GM20431 (cell line): ENCODE results near the gene ABCC3.
"Not testable (repeated sequence)": the region's sequence is repeated elsewhere in the genome, so short reads cannot be mapped to it uniquely, and the experiment has no call there.

Experiments
- in situ Hi-C: fragments of 300-500 bp; cut with MseI, MboI; formaldehyde crosslinking; loops from one replicate; pipeline ENCODE4 v1.15.0; 2020; ENCODE audit warnings: low sequenced_read_pairs; ENCODE audit not compliant: unreplicated experiment

Gene ABCC3

GRCh38 chr17:50680126-50680525 is 45.4 kb downstream of the ABCC3 start:
- in situ Hi-C loops: no loop called here

DNA sequence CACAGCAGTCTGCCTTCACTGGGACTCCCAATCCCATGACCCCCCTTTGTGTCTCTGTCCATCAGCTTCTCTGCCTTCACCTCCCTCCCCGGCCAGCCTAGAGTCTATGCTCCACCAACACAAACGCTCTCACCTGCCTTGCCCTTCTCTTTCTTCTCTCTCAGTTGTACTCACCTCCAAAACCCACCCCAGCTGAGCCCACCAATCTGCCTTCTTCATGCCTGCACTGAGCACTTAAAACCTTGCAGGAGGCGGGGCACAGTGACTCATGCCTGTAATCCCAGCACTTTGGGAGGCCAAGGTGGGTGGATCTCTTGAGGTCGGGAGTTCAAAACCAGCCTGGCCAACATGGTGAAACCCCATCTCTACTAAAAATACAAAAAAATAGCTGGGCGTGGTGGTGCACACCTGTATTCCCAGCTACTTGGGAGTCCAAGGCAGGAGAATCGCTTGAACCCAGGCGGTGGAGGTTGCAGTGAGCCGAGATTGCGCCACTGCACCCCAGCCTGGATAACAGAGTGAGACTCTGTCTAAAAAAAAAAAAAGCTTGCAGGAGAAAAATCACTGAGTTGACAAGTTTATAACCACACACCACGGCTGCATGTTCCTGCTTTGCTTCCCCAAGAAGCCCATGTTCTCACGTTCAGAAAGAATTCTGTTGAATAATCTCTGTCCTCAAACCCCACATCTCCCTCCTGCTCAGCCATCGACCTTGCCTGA is 46.0 kb downstream of the ABCC3 start:
- in situ Hi-C loops: not testable (repeated sequence)

GRCh38 chr17:50681263-50682200 is 46.9 kb downstream of the ABCC3 start:
- in situ Hi-C loops: no loop called here

DNA sequence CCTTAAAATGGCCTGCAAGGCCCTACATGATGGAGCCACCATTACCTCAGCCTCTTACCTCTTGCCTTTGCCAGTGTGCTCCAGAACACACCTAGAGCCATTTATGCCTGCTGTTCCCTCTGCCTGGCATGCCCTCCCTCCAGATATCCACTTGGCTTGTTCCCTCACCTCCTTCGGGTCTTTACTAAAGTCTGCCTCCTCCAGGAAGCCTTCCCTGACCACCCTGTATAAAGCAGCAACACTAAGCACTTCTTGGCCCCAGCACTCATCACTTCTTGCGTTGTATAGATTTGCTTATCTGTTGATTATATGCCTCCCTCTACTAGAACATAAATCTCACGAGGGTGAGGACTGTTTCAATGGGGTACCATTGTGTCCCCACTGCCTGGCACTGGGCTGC is 47.8 kb downstream of the ABCC3 start:
- in situ Hi-C loops: no loop called here

DNA sequence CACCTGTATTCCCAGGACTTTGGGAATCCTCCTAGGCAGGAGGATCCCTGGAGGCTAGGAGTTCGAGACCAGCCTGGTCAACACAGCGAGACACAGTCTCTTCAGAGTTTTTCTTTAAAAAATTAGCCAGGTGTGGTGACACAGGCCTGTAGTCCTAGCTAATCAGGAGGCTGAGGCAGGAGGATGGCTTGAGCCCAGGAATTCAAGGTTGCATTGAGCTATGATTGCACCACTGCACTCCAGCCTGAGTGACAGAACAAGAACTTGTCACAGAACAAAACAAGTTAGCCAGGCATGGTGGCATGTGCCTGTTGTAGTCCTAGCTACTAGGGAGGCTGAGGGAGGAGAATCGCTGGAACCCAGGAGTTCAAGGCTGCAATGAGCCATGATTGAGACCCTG is 48.3 kb downstream of the ABCC3 start:
- in situ Hi-C loops: no loop called here

- in situ Hi-C loops: no loop called here
Measured at GRCh38 chr17:50683434-50684287, 49.0 kb downstream of the ABCC3 start.

- in situ Hi-C loops: no loop called here
Measured at GRCh38 chr17:50684288-50684611, 49.6 kb downstream of the ABCC3 start.

- in situ Hi-C loops: no loop called here
Measured at GRCh38 chr17:50684612-50685333, 50.1 kb downstream of the ABCC3 start.

DNA sequence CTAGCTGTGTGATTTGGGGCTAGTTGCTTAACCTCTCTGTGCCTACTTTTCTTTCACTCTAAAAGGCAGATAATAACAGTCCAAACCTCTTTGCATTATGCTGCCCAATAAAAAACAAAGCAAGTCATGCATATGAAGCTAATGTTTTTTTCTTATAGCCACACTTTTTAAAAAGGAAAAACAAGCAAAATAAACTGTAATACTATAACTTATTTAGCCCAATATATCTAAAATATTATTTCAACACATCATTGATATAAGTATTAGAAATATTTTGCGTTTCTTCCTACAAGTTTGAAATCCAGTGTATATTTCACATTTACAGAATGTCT is 50.6 kb downstream of the ABCC3 start:
- in situ Hi-C loops: no loop called here

DNA sequence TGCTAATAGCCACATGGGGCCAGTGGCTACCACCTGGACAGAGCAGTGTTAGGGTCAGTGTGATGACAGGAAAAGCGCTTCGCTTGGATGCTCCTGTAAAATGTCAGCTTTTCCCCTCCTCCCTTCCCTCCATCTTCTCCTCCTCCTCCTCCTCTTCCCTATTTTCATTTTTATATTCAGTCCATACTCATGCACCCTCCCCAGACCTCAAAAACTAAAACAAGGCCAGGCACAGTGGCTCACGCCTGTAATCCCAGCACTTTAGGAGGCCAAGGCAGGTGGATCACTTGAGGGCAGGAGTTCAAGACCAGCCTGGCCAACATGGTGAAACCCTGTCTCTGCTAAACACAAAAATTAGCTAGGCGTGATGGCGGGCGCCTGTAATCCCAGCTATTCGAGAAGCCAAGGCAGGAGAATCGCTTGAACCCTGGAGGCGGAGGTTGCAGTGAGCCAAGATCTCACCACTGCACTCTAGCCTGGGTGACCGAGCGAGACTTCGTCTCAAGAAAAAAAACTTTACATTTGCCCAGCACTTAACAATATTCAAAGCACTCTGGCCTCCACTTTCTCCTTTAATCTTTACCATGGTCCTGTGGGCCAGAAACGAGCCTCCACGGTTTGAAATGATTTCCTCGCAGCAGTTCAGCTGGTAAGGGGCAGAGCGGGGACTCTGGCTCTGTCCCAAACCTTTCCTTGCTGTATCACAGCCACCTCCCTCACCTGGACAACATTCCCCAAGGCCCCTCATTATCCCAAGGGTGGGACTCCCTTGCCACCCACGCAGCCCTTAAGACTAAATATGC is 51.2 kb downstream of the ABCC3 start:
- in situ Hi-C loops: no loop called here

- in situ Hi-C loops: no loop called here
Measured at GRCh38 chr17:50686494-50687199, 52.0 kb downstream of the ABCC3 start.

- in situ Hi-C loops: no loop called here
Measured at GRCh38 chr17:50687200-50688066, 52.8 kb downstream of the ABCC3 start.

DNA sequence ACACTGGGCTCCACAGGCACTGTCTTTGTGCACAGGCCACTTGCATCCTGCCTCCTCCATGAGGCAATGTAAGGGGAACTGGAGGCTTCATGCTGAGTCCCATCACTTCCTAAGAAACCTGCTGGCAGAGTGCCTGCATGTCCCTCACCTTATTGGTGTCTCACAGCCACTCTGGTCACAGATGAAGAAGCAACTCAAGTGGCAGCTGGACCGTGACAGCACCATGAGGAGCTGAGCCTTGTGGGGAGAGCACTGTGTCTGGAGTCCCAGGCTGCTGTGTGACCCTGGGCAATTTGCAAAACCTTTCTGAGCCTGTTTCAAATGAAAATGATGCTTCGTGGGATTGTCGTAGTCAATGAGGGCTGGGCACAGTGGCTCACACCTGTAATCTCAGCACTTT is 53.6 kb downstream of the ABCC3 start:
- in situ Hi-C loops: no loop called here

- in situ Hi-C loops: no loop called here
Measured at GRCh38 chr17:50689251-50689650, 54.6 kb downstream of the ABCC3 start.

DNA sequence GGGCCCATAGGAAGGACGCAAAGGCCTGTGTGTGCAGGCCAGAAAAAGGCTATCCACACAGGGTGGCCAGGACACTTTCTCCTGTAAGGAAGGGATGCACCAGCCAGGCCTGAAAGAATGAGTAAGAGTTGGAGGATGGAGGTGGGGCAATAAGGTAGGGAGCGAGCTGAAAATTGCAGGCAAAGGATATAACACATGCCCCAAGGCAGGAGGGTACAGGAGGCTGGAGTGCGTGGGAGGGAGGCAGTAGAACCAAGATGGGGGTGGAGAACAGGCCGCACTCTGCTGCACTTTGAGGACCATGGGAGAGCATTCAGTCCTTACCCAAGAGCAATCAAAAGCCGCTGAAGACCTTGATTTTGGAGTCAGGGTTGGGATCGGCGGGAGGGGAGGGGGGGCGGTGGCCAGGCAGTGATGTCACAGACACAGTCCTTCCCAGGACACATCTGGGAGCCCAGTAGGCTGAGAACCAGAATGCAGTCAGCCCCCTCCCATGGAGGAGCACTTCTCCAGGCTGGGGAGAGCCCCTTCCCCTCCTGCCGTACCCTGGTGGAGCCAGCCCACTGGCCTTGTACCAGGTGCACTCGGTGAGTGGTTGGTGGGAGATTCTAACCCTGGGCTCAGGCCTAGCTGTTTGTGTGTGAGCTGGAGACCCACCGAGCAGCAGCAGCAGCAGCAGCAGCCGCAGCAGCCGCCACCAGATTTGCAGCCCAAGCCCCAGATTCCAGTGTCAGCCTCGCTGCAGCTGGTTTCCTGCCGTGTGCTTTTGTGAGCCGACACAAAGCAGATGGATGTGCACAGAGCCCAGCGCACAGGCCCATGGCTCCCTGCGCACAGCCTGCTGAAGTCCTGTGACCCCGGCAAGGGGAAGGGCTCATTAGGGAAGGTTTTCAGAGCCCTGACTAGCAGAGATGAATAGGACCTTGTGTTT is 55.5 kb downstream of the ABCC3 start:
- in situ Hi-C loops: no loop called here

DNA sequence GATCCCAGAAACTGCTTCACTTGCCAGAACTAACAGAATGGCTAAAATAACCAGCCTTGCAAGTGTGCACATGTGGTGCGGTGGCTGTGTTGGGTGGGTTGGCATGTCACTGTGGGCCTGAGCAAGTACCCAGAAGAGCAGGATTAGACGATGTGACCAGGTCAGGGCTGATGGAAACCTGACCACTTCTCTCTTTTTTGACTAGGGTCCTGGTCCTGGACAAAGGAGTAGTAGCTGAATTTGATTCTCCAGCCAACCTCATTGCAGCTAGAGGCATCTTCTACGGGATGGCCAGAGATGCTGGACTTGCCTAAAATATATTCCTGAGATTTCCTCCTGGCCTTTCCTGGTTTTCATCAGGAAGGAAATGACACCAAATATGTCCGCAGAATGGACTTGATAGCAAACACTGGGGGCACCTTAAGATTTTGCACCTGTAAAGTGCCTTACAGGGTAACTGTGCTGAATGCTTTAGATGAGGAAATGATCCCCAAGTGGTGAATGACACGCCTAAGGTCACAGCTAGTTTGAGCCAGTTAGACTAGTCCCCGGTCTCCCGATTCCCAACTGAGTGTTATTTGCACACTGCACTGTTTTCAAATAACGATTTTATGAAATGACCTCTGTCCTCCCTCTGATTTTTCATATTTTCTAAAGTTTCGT is 56.3 kb downstream of the ABCC3 start:
- in situ Hi-C loops: no loop called here
